Neural progenitor cell (in vitro differentiated cells): Measurements from ENCODE around the gene ROR2.

Experiments used
- CTCF ChIP-seq: fragments of 200-600 bp; sonication (generic); IDR thresholded peaks from 2 replicates; pipeline ENCODE4 v1.5.1; 2017; ENCODE audit warnings: antibody characterized with exemption, mild to moderate bottlenecking
- EZH2phosphoT487 ChIP-seq: fragments of 200-600 bp; sonication (generic); IDR thresholded peaks from 2 replicates; pipeline ENCODE4 v1.6.1; 2017; ENCODE audit warnings: antibody characterized with exemption

GRCh38 chr9:91718071-91718470 lies 232.0 kb downstream of the ROR2 start:
- TF ChIP-seq CTCF (no peak), EZH2phosphoT487 (no peak)
